ENCODE results near the gene RPLP2.

DNA sequence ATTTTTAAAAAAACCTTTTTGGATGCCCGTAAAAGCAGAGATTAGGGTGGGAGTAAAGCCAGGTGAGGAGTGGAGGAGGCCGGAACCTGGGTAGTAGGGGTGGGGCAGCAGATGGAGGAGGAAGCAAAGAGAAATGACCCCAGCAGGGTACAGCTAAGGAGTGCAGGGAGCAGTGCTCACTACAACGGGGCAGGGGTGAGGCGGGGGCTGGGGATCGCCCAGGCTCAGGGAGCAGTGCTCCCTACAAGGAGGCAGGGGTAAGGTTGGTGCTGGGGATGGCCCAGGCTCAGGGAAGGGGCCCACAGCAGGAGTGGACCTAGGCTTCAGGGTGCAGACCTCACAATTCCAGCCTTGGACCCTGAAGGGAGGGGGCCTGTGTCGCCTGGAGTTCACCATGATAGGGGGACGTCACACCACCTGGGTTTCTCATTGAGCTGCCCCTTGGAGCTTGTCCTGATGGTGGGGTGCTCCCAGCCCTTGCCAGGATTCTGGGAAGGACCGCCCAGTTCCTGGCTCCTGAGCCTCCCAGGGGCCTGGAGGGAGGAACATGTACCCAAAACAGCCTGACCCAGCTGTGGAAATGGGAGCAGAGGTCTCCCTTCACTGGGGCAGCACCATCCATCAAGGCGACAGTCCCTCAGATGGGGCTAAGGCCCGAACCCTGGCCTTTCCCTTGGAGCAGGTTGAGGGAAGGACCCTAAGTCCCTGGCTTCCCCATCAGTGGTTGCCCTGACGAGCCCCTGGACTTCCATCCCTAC is 6.1 kb downstream of the RPLP2 start:
- TF ChIP-seq, protein P1, sequence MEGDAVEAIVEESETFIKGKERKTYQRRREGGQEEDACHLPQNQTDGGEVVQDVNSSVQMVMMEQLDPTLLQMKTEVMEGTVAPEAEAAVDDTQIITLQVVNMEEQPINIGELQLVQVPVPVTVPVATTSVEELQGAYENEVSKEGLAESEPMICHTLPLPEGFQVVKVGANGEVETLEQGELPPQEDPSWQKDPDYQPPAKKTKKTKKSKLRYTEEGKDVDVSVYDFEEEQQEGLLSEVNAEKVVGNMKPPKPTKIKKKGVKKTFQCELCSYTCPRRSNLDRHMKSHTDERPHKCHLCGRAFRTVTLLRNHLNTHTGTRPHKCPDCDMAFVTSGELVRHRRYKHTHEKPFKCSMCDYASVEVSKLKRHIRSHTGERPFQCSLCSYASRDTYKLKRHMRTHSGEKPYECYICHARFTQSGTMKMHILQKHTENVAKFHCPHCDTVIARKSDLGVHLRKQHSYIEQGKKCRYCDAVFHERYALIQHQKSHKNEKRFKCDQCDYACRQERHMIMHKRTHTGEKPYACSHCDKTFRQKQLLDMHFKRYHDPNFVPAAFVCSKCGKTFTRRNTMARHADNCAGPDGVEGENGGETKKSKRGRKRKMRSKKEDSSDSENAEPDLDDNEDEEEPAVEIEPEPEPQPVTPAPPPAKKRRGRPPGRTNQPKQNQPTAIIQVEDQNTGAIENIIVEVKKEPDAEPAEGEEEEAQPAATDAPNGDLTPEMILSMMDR (IDR thresholded peaks at IDR 0.05) = no peak
- no peak for TF ChIP-seq POLR2AphosphoS5 (IDR thresholded peaks at IDR 0.05; ENCODE audit: low read depth, low read length)
- TF ChIP-seq, protein P2, sequence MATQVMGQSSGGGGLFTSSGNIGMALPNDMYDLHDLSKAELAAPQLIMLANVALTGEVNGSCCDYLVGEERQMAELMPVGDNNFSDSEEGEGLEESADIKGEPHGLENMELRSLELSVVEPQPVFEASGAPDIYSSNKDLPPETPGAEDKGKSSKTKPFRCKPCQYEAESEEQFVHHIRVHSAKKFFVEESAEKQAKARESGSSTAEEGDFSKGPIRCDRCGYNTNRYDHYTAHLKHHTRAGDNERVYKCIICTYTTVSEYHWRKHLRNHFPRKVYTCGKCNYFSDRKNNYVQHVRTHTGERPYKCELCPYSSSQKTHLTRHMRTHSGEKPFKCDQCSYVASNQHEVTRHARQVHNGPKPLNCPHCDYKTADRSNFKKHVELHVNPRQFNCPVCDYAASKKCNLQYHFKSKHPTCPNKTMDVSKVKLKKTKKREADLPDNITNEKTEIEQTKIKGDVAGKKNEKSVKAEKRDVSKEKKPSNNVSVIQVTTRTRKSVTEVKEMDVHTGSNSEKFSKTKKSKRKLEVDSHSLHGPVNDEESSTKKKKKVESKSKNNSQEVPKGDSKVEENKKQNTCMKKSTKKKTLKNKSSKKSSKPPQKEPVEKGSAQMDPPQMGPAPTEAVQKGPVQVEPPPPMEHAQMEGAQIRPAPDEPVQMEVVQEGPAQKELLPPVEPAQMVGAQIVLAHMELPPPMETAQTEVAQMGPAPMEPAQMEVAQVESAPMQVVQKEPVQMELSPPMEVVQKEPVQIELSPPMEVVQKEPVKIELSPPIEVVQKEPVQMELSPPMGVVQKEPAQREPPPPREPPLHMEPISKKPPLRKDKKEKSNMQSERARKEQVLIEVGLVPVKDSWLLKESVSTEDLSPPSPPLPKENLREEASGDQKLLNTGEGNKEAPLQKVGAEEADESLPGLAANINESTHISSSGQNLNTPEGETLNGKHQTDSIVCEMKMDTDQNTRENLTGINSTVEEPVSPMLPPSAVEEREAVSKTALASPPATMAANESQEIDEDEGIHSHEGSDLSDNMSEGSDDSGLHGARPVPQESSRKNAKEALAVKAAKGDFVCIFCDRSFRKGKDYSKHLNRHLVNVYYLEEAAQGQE (IDR thresholded peaks at IDR 0.05; ENCODE audit: low read depth, low read length) = no peak
